Transverse colon (tissue), 4 donors: Measurements from ENCODE around the gene SLIT1. TPM values are rescaled to one million over a fixed set of nuclear protein-coding genes. Genes with fewer than 3 reads are reported as not detected.

Experiments used
- DNase-seq: peaks from one replicate; pipeline ENCODE4 v3.0.0-alpha.2; 2019
- H3K27ac ChIP-seq, 4 donors: fragments of 200-600 bp; sonication (generic); 2 replicates each; pipeline ENCODE4 v1.5.1; 2016 to 2018; ENCODE audit warnings: inconsistent platforms in 4 of 4
- H3K27me3 ChIP-seq: fragments of 200-600 bp; sonication (generic); 2 replicates; pipeline ENCODE4 v1.5.1; 2017; ENCODE audit warnings: inconsistent platforms
- H3K36me3 ChIP-seq, 4 donors: fragments of 200-600 bp; sonication (generic); 2 replicates each; pipeline ENCODE4 v1.5.1; 2017 to 2019; ENCODE audit warnings: inconsistent platforms in 4 of 4
- H3K4me1 ChIP-seq, 4 donors: fragments of 200-600 bp; sonication (generic); 2 replicates each; pipeline ENCODE4 v1.5.1; 2017 to 2020; ENCODE audit warnings: inconsistent platforms in 4 of 4
- H3K4me3 ChIP-seq, 4 donors: fragments of 200-600 bp; sonication (generic); 1 replicate in 1 of 4; 2 replicates in 3 of 4; pipeline versions ENCODE4 v1.5.1 to v1.6.1; 2017 to 2019; ENCODE audit warnings: inconsistent platforms in 4 of 4
- H3K9me3 ChIP-seq, 2 donors: fragments of 200-600 bp; sonication (generic); 2 replicates each; pipeline ENCODE4 v1.5.1; 2017 to 2019; ENCODE audit warnings: inconsistent platforms in 2 of 2
- EP300 ChIP-seq: sonication (generic); formaldehyde crosslinking; IDR thresholded peaks from one replicate; pipeline ENCODE4 v1.6.1; 2017; ENCODE audit warnings: antibody characterized with exemption, low read depth
- POLR2A ChIP-seq: fragments of 450-650 bp; IDR thresholded peaks from one replicate; pipeline ENCODE4 v1.6.1; 2016; ENCODE audit warnings: antibody characterized with exemption, mild to moderate bottlenecking, moderate library complexity
- POLR2AphosphoS5 ChIP-seq, 3 donors: sonication (generic); formaldehyde crosslinking; IDR thresholded peaks; one replicate each; pipeline ENCODE4 v1.6.1; 2016; ENCODE audit warnings: antibody characterized with exemption in 3 of 3
- WGBS, 2 donors: methylation state at CpG; one replicate each; pipeline ENCODE4 v1.1.5; 2018; ENCODE audit warnings: low coverage in 1 of 2; 5-methylcytosine and 5-hydroxymethylcytosine counted together
- in situ Hi-C, 4 donors: fragments of 200-750 bp; cut with MboI; loops; one replicate each; pipeline versions ENCODE4 v1.15.0 to v1.15.1; 2017; ENCODE audit warnings: low sequenced_read_pairs in 3 of 4, low pct_ligation_motif_present in 1 of 4, low pct_unique_long_range_greater_than_20kb in 1 of 4
- intact Hi-C: fragments of 100-400 bp; cut with DNase I; formaldehyde crosslinking; loops from one replicate; pipeline ENCODE4 v1.15.1; 2023; ENCODE audit warnings: low total_unique reads
- total RNA-seq, 4 donors: library from RNA; depleted of rRNA; stranded (reverse); fragments of >200 nt; gene quantifications; one replicate each; pipeline ENCODE4 v1.1.0, GENCODE V29; 2016
- TF ChIP-seq, protein P1 (sequence below), 5 experiments: fragments of 200-600 bp in 3 of 5; fragments of 450-650 bp in 2 of 5; sonication (generic) in 3 of 5; IDR thresholded peaks; 1 replicate in 2 of 5; 2 replicates in 3 of 5; pipeline ENCODE4 v1.5.1; 2016 to 2017; ENCODE audit warnings: antibody characterized with exemption in 5 of 5, inconsistent platforms in 3 of 5, mild to moderate bottlenecking in 2 of 5, moderate library complexity in 1 of 5

The SLIT1 gene
- total RNA-seq, 4 donors from 2014 or later, result 0.27 to 1.9 (median 0.32) TPM; not detected in 1

DNA sequence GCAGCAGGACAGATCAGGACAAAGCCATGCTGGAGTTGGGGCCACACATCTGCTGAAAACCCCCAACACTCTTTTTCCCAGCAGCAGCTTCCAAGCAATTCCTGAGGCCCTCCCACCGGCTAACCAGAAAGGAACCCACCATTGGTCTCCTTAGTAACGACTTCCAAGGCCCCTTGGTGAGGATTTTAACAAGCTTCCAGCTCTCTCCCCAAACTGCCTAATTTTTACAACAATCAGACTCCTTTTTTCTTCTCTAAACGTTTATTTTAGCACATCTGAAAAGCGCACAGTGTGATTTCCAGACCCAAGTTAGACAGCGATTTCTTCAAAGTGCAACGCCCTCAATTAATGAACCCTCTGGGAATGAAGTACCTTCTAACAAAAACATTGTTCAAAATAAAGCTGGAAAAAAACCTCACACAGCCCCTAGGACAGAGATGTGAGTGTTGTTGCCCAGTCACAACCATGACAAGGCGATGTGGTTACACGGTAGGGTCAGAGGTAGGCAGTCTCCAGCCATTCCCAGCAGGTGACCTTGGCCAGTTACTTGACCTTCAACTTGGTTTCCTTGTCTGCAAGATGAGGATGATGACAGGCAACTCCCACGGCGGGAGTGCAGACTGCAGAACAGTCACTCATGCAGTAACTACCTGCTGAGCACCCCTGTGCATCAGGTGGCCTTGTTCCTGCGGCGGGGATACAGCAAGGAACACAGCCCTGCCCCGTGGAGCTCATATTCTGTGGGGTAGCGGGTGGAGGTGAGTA lies 82.3 kb downstream of the SLIT1 start:
- TF ChIP-seq POLR2AphosphoS5 (IDR thresholded peaks at IDR 0.05), result no peak
- no peak for TF ChIP-seq POLR2A
- TF ChIP-seq, protein P1, sequence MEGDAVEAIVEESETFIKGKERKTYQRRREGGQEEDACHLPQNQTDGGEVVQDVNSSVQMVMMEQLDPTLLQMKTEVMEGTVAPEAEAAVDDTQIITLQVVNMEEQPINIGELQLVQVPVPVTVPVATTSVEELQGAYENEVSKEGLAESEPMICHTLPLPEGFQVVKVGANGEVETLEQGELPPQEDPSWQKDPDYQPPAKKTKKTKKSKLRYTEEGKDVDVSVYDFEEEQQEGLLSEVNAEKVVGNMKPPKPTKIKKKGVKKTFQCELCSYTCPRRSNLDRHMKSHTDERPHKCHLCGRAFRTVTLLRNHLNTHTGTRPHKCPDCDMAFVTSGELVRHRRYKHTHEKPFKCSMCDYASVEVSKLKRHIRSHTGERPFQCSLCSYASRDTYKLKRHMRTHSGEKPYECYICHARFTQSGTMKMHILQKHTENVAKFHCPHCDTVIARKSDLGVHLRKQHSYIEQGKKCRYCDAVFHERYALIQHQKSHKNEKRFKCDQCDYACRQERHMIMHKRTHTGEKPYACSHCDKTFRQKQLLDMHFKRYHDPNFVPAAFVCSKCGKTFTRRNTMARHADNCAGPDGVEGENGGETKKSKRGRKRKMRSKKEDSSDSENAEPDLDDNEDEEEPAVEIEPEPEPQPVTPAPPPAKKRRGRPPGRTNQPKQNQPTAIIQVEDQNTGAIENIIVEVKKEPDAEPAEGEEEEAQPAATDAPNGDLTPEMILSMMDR (IDR thresholded peaks at IDR 0.05), result no peak
- no peak for TF ChIP-seq EP300
- no peak overlapping the region for H3K27ac ChIP-seq
- H3K36me3 ChIP-seq, result no peaks in the 10 kb centered on the region
- H3K4me3 ChIP-seq, result no peak overlapping the region
- no peaks in the 10 kb centered on the region for H3K27me3 ChIP-seq
- H3K9me3 ChIP-seq, result no peaks in the 10 kb centered on the region
- WGBS, 2 donors, result 57 to 72% methylated on average over 6 to 14 of the region's 14 CpGs
- in situ Hi-C loops, result no loop called here
- intact Hi-C loops, result no loop called here
- H3K4me1 ChIP-seq, result no peaks in the 10 kb centered on the region
- DNase-seq, result no peak

DNA sequence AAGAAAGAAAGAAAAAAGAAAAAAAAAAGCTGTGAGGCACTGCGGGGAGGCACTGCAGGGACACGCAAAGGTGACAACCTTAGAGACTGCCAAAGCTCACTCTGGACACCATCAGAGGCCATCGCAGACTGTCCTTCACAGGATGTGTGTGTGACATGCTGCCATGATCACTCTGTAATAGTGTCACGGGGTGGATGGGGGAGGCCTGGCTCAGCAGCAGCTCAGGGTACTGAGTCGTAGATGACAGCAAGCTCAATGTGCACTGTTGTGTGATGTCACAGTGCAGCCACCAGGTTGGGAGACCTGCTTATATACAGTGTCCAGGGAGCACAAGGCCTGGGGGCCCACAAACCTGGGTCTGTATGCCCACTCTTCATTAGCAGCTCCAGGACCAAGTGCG lies 83.3 kb downstream of the SLIT1 start:
- intact Hi-C loops, result loop anchor here (1.0 kb wide), 1 partner anchor 39 kb away; no protein-coding TSS in a partner anchor
- Histone ChIP-seq H3K27ac (no peak overlapping the region), H3K4me3 (no peak overlapping the region), H3K27me3 (peaks cover 10% of the 10 kb centered on the region), H3K9me3 (no peaks in the 10 kb centered on the region), H3K4me1 (no peaks in the 10 kb centered on the region), H3K36me3 (no peaks in the 10 kb centered on the region)
- 72 to 82% methylated on average over 5 to 6 of the region's 6 CpGs for WGBS, 2 donors
- in situ Hi-C loops, result no loop called here
- DNase-seq, result no peak
- TF ChIP-seq POLR2AphosphoS5 (IDR thresholded peaks at IDR 0.05), result no peak
- no peak for TF ChIP-seq POLR2A
- TF ChIP-seq, protein P1 (IDR thresholded peaks at IDR 0.05), result no peak
- TF ChIP-seq EP300, result no peak

DNA sequence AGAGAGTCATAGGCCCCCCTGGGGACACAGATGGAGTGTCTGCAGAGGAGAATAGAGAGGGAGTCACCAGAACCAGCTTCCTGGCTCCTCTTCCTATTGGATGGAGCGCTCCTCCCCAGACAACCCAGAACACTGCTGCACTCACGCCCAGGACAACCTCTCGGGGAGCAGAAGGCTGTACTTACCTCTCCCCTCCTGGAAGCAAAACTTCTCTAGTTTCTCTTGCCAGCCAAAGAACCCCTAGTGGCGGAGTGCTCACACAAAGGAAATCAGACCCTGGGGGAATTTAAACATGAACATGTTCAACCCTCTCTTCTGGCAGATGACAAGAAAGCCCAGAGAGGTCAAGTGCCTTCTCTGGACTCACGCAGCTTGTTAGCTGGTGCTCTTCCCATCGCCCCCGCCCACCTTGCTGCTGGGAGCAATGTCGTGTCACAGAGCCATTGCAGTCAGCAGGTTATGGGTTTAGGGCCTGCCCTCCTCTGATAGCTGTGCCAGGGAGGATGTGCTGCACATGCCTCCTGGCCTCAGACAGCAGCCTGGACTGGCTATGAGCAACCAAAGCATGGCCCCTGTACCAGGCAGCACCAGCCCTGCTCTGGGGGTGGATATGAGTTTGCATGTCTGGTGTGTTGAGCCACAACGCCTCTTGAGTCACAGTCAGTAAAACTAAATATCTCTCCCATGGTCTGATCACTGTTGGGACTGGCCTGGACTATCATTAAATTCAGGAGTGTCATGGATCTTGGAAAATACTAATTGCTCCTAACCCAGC lies 84.4 kb downstream of the SLIT1 start:
- Histone ChIP-seq H3K27me3 (peaks cover 19% of the 10 kb centered on the region), H3K27ac (no peak overlapping the region), H3K9me3 (no peaks in the 10 kb centered on the region), H3K4me3 (no peak overlapping the region), H3K36me3 (no peaks in the 10 kb centered on the region), H3K4me1 (peaks cover 0 to 2% (median 0%) of the 10 kb centered on the region in 4 donors)
- TF ChIP-seq, protein P1 (IDR thresholded peaks at IDR 0.05), result no peak
- TF ChIP-seq POLR2A (no peak), EP300 (no peak), POLR2AphosphoS5 (IDR thresholded peaks at IDR 0.05) (no peak)
- DNase-seq, result no peak
- 78% methylated on average over 9 of the region's 9 CpGs; no CpG with 5 or more reads in 1 of the 2 donors for WGBS, 2 donors
- in situ Hi-C loops (no loop called here), intact Hi-C loops (no loop called here)

DNA sequence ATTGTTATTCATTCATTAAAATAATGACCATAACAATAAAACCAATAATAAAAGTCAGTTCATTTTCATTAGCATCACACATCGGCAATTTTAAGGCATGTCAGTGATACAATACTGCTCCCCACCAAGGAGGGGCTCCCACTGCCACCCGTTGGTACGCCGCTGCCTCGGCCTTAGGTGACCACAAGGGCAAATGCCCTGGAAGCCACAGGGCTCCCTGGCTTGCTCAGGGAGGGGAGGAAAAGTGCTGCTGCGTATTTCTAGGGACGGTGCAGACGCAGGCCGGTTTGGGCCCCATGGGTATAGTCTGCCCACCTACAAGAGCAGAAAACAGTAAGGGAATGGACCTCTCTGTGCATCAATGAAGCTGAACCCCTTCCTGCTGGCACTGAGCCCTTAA lies 85.1 kb downstream of the SLIT1 start:
- TF ChIP-seq, protein P1 (IDR thresholded peaks at IDR 0.05), result no peak
- TF ChIP-seq EP300, result no peak
- no peak for TF ChIP-seq POLR2AphosphoS5 (IDR thresholded peaks at IDR 0.05)
- TF ChIP-seq POLR2A, result no peak
- peaks cover 0 to 7% (median 0%) of the 10 kb centered on the region in 4 donors for H3K4me1 ChIP-seq
- H3K27ac ChIP-seq, result no peak overlapping the region
- intact Hi-C loops (no loop called here), in situ Hi-C loops (no loop called here)
- H3K27me3 ChIP-seq, result peaks cover 23% of the 10 kb centered on the region
- no peak for DNase-seq
- WGBS, 2 donors, result 80 to 85% methylated on average over 1 to 9 of the region's 9 CpGs
- H3K36me3 ChIP-seq, result no peaks in the 10 kb centered on the region
- no peak overlapping the region for H3K4me3 ChIP-seq
- H3K9me3 ChIP-seq, result no peaks in the 10 kb centered on the region
